IMR-90 (cell line): Measurements from ENCODE around the gene HIPK1. TPM values are rescaled to one million over a fixed set of nuclear protein-coding genes. Genes with fewer than 3 reads are reported as not detected.

Source experiments
- ATAC-seq: fragments of 200-7000 bp; cut with Tn5 transposase; 2 replicates; pipeline ENCODE4 v1.9.1; 2020; ENCODE audit warnings: low read depth, mild to moderate bottlenecking, moderate library complexity
- BruUV-seq: library from RNA; stranded (reverse); fragments of 400-500 nt; replicated peaks from 2 replicates; lab custom pipeline; 2021; lab: Mats Ljungman, UMichigan
- CTCF ChIA-PET: fragments of 300-600 bp; formaldehyde crosslinking; extraction: SDS; loops from one replicate; lab custom pipeline; 2021; ENCODE audit warnings: antibody characterized with exemption; lab: Yijun Ruan, JAX
- POLR2A ChIA-PET: fragments of 300-600 bp; sonication (Branson Sonifier 250); formaldehyde crosslinking; loops from one replicate; lab custom pipeline; 2022; ENCODE audit warnings: antibody characterized with exemption; ENCODE audit not compliant: unreplicated experiment; lab: Charles Lee
- DNase-seq: peaks from one replicate; pipeline ENCODE4 v3.0.0; 2013
- H2AFZ ChIP-seq: replicated peaks from 2 replicates; pipeline ENCODE3; 2013; ENCODE audit warnings: low read length, mild to moderate bottlenecking; ENCODE audit not compliant: poor library complexity
- H2AK5ac ChIP-seq: 2 replicates; pipeline ENCODE4 v1.6.1; 2013; ENCODE audit warnings: low read depth, low read length, inconsistent platforms
- H2AK9ac ChIP-seq: replicated peaks from 2 replicates; pipeline ENCODE3; 2013; ENCODE audit warnings: mild to moderate bottlenecking, low read depth, low read length, moderate library complexity; ENCODE audit not compliant: poor library complexity
- H2BK120ac ChIP-seq: 2 replicates; pipeline ENCODE4 v1.6.1; 2013; ENCODE audit warnings: low read depth, low read length, inconsistent platforms
- H2BK15ac ChIP-seq: 3 replicates; pipeline ENCODE4 v1.6.1; 2013; ENCODE audit warnings: low read depth, low read length, inconsistent platforms
- H2BK20ac ChIP-seq: 2 replicates; pipeline ENCODE4 v1.6.1; 2013; ENCODE audit warnings: low read depth, mild to moderate bottlenecking, inconsistent platforms, low read length, moderate library complexity
- H2BK5ac ChIP-seq: 2 replicates; pipeline ENCODE4 v1.6.1; 2013; ENCODE audit warnings: mild to moderate bottlenecking, low read depth, low read length, inconsistent platforms; ENCODE audit not compliant: poor library complexity, severe bottlenecking
- H3K14ac ChIP-seq: replicated peaks from 2 replicates; pipeline ENCODE4 v1.6.1; 2013; ENCODE audit warnings: low read depth, low read length, inconsistent platforms
- H3K18ac ChIP-seq: 2 replicates; pipeline ENCODE4 v1.6.1; 2013; ENCODE audit warnings: low read depth, low read length, control low read depth
- H3K23ac ChIP-seq: 2 replicates; pipeline ENCODE4 v1.6.1; 2013; ENCODE audit warnings: low read depth, low read length, inconsistent platforms
- H3K27ac ChIP-seq: 2 replicates; pipeline ENCODE4 v1.5.1; 2013; ENCODE audit warnings: mild to moderate bottlenecking, control low read depth, low read length; ENCODE audit not compliant: insufficient read depth
- H3K27me3 ChIP-seq: 2 replicates; pipeline ENCODE4 v1.6.1; 2013; ENCODE audit warnings: low read length; ENCODE audit not compliant: control insufficient read depth, insufficient read depth
- H3K36me3 ChIP-seq: 2 replicates; pipeline ENCODE4 v1.6.1; 2013; ENCODE audit warnings: low read length, mixed read lengths; ENCODE audit not compliant: control insufficient read depth, insufficient read depth
- H3K4ac ChIP-seq: 2 replicates; pipeline ENCODE4 v1.6.1; 2013; ENCODE audit warnings: low read depth, low read length, inconsistent platforms
- H3K4me1 ChIP-seq: 2 replicates; pipeline ENCODE4 v1.6.1; 2013; ENCODE audit warnings: low read length, mixed read lengths; ENCODE audit not compliant: control insufficient read depth, insufficient read depth
- H3K4me2 ChIP-seq: 2 replicates; pipeline ENCODE4 v1.6.1; 2013; ENCODE audit warnings: low read depth, mild to moderate bottlenecking, control low read depth, low read length, moderate library complexity
- H3K4me3 ChIP-seq: 2 replicates; pipeline ENCODE4 v1.5.1; 2013; ENCODE audit warnings: low read depth, mild to moderate bottlenecking, control low read depth, low read length, moderate library complexity; ENCODE audit not compliant: insufficient read depth
- H3K56ac ChIP-seq: 2 replicates; pipeline ENCODE4 v1.6.1; 2013; ENCODE audit warnings: low read length, inconsistent platforms; ENCODE audit not compliant: insufficient read depth; ENCODE audit errors: extremely low read depth
- H3K79me1 ChIP-seq, 2 experiments: 2 replicates each; pipeline ENCODE4 v1.6.1; 2013; ENCODE audit warnings: low read length in 2 of 2, inconsistent platforms in 1 of 2, low read depth in 1 of 2
- H3K9ac ChIP-seq: 2 replicates; pipeline ENCODE4 v1.6.1; 2013; ENCODE audit warnings: low read depth, low read length, control low read depth
- H3K9me1 ChIP-seq: 2 replicates; pipeline ENCODE4 v1.6.1; 2013; ENCODE audit warnings: low read length, inconsistent platforms; ENCODE audit not compliant: insufficient read depth
- H3K9me3 ChIP-seq: 2 replicates; pipeline ENCODE4 v1.6.1; 2013; ENCODE audit warnings: low read length; ENCODE audit not compliant: control insufficient read depth, insufficient read depth
- H4K20me1 ChIP-seq: 2 replicates; pipeline ENCODE4 v1.6.1; 2013; ENCODE audit warnings: low read length, inconsistent platforms; ENCODE audit not compliant: insufficient read depth
- H4K5ac ChIP-seq: 2 replicates; pipeline ENCODE4 v1.6.1; 2013; ENCODE audit warnings: mild to moderate bottlenecking, low read depth, low read length, control low read depth
- H4K8ac ChIP-seq, 2 experiments: 2 replicates each; pipeline ENCODE4 v1.6.1; 2013; ENCODE audit warnings: low read depth in 2 of 2, low read length in 2 of 2, control low read depth in 1 of 2, inconsistent platforms in 1 of 2
- H4K91ac ChIP-seq: 2 replicates; pipeline ENCODE4 v1.6.1; 2013; ENCODE audit warnings: low read depth, low read length, inconsistent platforms; ENCODE audit not compliant: insufficient read depth
- BHLHE40 ChIP-seq: fragments of 150-350 bp; IDR thresholded peaks from 2 replicates; pipeline ENCODE4 v1.6.1; 2016; ENCODE audit warnings: mild to moderate bottlenecking, low read depth, low read length
- CEBPB ChIP-seq: IDR thresholded peaks from 2 replicates; pipeline ENCODE4 v1.6.1; 2012; ENCODE audit warnings: low read depth, low read length, improper control_type of control experiment
- CHD1 ChIP-seq: IDR thresholded peaks from 2 replicates; pipeline ENCODE4 v1.6.1; 2012; ENCODE audit warnings: low read depth, low read length, improper control_type of control experiment
- FOS ChIP-seq: fragments of 150-350 bp; IDR thresholded peaks from 2 replicates; pipeline ENCODE4 v1.6.1; 2016; ENCODE audit warnings: low read depth, low read length
- MAFK ChIP-seq: IDR thresholded peaks from 2 replicates; pipeline ENCODE4 v1.6.1; 2012; ENCODE audit warnings: low read depth, low read length, improper control_type of control experiment
- MAZ ChIP-seq: IDR thresholded peaks from 2 replicates; pipeline ENCODE4 v1.6.1; 2012; ENCODE audit warnings: low read depth, mild to moderate bottlenecking, low read length, improper control_type of control experiment, moderate library complexity, borderline replicate concordance
- MXI1 ChIP-seq: IDR thresholded peaks from 2 replicates; pipeline ENCODE4 v1.6.1; 2012; ENCODE audit warnings: low read depth, mild to moderate bottlenecking, low read length, moderate library complexity, borderline replicate concordance
- NFE2L2 ChIP-seq: fragments of 150-350 bp; IDR thresholded peaks from 2 replicates; pipeline ENCODE4 v1.6.1; 2016; ENCODE audit warnings: low read depth, mild to moderate bottlenecking, low read length
- POLR2A ChIP-seq: IDR thresholded peaks from 2 replicates; pipeline ENCODE4 v1.6.1; 2012; ENCODE audit warnings: mild to moderate bottlenecking, low read depth, low read length
- RAD21 ChIP-seq: IDR thresholded peaks from 2 replicates; pipeline ENCODE4 v1.6.1; 2012; ENCODE audit warnings: low read length, improper control_type of control experiment
- RCOR1 ChIP-seq: IDR thresholded peaks from 2 replicates; pipeline ENCODE4 v1.6.1; 2012; ENCODE audit warnings: mild to moderate bottlenecking, low read length, improper control_type of control experiment; ENCODE audit not compliant: insufficient replicate concordance
- RFX5 ChIP-seq: IDR thresholded peaks from 2 replicates; pipeline ENCODE4 v1.8.0; 2012; ENCODE audit warnings: low read depth, mild to moderate bottlenecking, low read length, moderate library complexity
- WGBS, 2 experiments: methylation state at CpG; one replicate each; pipeline versions ENCODE4 v1.1.5 to v1.1.7; 2013; ENCODE audit warnings: missing lambda C conversion rate in 2 of 2; ENCODE audit not compliant: insufficient read length in 1 of 2; ENCODE audit errors: extremely low coverage in 2 of 2; 5-methylcytosine and 5-hydroxymethylcytosine counted together
- dilution Hi-C: fragments of 300-500 bp; cut with HindIII; formaldehyde crosslinking; loops from one replicate; pipeline ENCODE4 v1.14.3; 2018; ENCODE audit warnings: low sequenced_read_pairs; ENCODE audit not compliant: unreplicated experiment
- in situ Hi-C: fragments of 300-500 bp; cut with MboI; formaldehyde crosslinking; loops from 3 replicates; pipeline ENCODE4 v1.14.3; 2019; ENCODE audit warnings: low sequenced_read_pairs, inconsistent platforms, mixed read lengths
- intact Hi-C: fragments of 100-400 bp; cut with micrococcal nuclease; formaldehyde crosslinking; loops from 2 replicates; pipeline ENCODE4 v1.10.0; 2022
- polyA plus RNA-seq, 3 experiments: library from polyadenylated mRNA; depleted of rRNA; stranded (reverse); fragments of >200 nt; gene quantifications; 2 replicates each; pipeline ENCODE4 v1.2.3, GENCODE V29; 2012; ENCODE audit warnings: low replicate concordance in 1 of 3
- total RNA-seq: library from RNA; depleted of rRNA; stranded (reverse); fragments of >200 nt; gene quantifications from 2 replicates; pipeline ENCODE4 v1.2.3, GENCODE V29; 2012
- TF ChIP-seq, protein P1 (sequence below): fragments of 150-350 bp; IDR thresholded peaks from 2 replicates; pipeline ENCODE4 v1.6.1; 2016; ENCODE audit warnings: low read depth, mild to moderate bottlenecking, low read length, moderate library complexity, borderline replicate concordance
- TF ChIP-seq, protein P2 (sequence below): fragments of 150-350 bp; IDR thresholded peaks from 2 replicates; pipeline ENCODE4 v1.6.1; 2017; ENCODE audit warnings: mild to moderate bottlenecking, antibody characterized with exemption, low read length, low read depth

Gene HIPK1
- total and polyA plus RNA-seq, 2 of the 4 experiments (the other 2 are of a cell fraction): 15.3 to 33.9 TPM

DNA sequence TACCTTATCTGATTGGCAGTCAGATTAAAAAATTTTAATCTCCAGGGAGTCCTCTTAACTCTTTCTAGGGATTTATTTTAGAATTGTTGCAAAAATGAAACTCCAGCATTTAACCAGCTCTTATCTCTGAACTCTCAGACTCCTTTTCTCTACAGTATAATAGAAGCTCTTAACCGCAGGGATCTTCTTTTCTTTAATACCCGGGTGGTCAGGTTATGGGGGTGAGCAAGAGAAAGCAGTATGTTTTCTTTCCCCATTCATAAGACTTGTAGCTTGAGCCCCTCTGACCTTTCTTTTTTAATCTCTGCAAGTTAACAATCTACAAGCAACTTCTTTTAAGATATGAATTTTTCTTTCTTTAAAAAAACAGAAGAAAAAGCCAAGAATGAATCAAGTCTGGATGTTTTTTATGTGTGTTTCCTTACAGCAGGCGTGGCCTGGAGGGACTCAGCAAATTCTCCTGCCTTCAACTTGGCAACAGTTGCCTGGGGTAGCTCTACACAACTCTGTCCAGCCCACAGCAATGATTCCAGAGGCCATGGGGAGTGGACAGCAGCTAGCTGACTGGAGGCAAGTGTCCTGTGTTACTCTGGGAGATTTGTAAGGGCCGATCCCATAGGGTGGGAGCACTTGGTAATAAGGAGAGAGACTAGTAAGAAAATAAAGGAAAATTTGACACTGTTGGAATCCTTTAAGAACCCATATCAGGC is 36.7 kb downstream of the HIPK1 start (continued):
- no peak for TF ChIP-seq RAD21

DNA sequence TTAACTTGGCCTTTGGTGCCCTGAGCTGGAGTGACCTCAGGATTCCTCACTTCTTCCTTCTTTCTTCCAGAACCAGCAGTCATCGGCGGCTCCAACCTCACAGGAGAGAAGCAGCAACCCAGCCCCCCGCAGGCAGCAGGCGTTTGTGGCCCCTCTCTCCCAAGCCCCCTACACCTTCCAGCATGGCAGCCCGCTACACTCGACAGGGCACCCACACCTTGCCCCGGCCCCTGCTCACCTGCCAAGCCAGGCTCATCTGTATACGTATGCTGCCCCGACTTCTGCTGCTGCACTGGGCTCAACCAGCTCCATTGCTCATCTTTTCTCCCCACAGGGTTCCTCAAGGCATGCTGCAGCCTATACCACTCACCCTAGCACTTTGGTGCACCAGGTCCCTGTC is 43.8 kb downstream of the HIPK1 start:
- BruUV-seq: no TSS peak
- H2AK5ac ChIP-seq: no peak overlapping the region
- no peak overlapping the region for H3K18ac ChIP-seq
- H2BK5ac ChIP-seq: no peak overlapping the region
- no peak overlapping the region for H2BK15ac ChIP-seq
- H3K9me1 ChIP-seq: peaks cover 10% of the 10 kb centered on the region; the same call in 1 of the 2 replicates
- peaks cover 34% of the 10 kb centered on the region for H3K36me3 ChIP-seq
- H3K4ac ChIP-seq: no peak overlapping the region
- no peak overlapping the region for H2AFZ ChIP-seq
- H3K27ac ChIP-seq: no peak overlapping the region
- no peak overlapping the region for H4K5ac ChIP-seq
- H4K20me1 ChIP-seq: no peaks in the 10 kb centered on the region; the same call in 1 of the 2 replicates
- in situ Hi-C loops (loop anchor here (25.0 kb wide), 1 partner anchor 739 kb away; the partner anchor contains the start of gene NRAS), dilution Hi-C loops (no loop called here), intact Hi-C loops (no loop called here)
- peaks cover 12% of the 10 kb centered on the region for H3K4me1 ChIP-seq
- H3K4me2 ChIP-seq: no peak overlapping the region
- H4K91ac ChIP-seq: no peak overlapping the region
- no peak overlapping the region for H2BK120ac ChIP-seq
- POLR2A ChIA-PET: no interaction called here
- CTCF ChIA-PET: interaction anchor here (0.7 kb wide), 1 partner anchor 9 kb away, joined by 3 read pairs; no protein-coding TSS in a partner anchor
- H3K56ac ChIP-seq: no peak overlapping the region
- H2AK9ac ChIP-seq: no peak overlapping the region
- H3K79me1 ChIP-seq: peaks cover 0 to 15% of the 10 kb centered on the region in 2 experiments; a peak in 3 of 4 replicates
- H3K9ac ChIP-seq: no peak overlapping the region
- H3K9me3 ChIP-seq: no peaks in the 10 kb centered on the region
- H3K14ac ChIP-seq: no peak overlapping the region
- no peaks in the 10 kb centered on the region for H3K27me3 ChIP-seq
- H3K4me3 ChIP-seq: no peak overlapping the region
- ATAC-seq: no peak
- DNase-seq: no peak
- no peak overlapping the region for H3K23ac ChIP-seq
- H4K8ac ChIP-seq: no peak overlapping the region
- no peak overlapping the region for H2BK20ac ChIP-seq
- 98% methylated on average over 5 of the region's 9 CpGs; no CpG with 5 or more reads in 1 of the 2 experiments for WGBS, 2 experiments
- TF ChIP-seq NFE2L2: no peak
- TF ChIP-seq MAZ: no peak
- TF ChIP-seq BHLHE40: no peak
- TF ChIP-seq, protein P1, sequence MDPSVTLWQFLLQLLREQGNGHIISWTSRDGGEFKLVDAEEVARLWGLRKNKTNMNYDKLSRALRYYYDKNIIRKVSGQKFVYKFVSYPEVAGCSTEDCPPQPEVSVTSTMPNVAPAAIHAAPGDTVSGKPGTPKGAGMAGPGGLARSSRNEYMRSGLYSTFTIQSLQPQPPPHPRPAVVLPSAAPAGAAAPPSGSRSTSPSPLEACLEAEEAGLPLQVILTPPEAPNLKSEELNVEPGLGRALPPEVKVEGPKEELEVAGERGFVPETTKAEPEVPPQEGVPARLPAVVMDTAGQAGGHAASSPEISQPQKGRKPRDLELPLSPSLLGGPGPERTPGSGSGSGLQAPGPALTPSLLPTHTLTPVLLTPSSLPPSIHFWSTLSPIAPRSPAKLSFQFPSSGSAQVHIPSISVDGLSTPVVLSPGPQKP: no peak
- TF ChIP-seq POLR2A: no peak
- no peak for TF ChIP-seq RAD21
- no peak for TF ChIP-seq MAFK
- no peak for TF ChIP-seq CEBPB
- no peak for TF ChIP-seq FOS
- TF ChIP-seq, protein P2, sequence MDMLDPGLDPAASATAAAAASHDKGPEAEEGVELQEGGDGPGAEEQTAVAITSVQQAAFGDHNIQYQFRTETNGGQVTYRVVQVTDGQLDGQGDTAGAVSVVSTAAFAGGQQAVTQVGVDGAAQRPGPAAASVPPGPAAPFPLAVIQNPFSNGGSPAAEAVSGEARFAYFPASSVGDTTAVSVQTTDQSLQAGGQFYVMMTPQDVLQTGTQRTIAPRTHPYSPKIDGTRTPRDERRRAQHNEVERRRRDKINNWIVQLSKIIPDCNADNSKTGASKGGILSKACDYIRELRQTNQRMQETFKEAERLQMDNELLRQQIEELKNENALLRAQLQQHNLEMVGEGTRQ: no peak
- TF ChIP-seq RCOR1: no peak
- no peak for TF ChIP-seq RFX5
- no peak for TF ChIP-seq CHD1
- TF ChIP-seq MXI1: no peak
